Limb (tissue), 2 donors: Measurements from ENCODE around the gene RBKS.
"Not testable (repeated sequence)": the region's sequence is repeated elsewhere in the genome, so short reads cannot be mapped to it uniquely, and the experiment has no call there.

Source experiments
- DNase-seq, 2 donors: peaks; one replicate each; pipeline ENCODE4 v3.0.0-alpha.2; 2016; ENCODE audit errors: extremely low spot score in 2 of 2

Gene RBKS

DNA sequence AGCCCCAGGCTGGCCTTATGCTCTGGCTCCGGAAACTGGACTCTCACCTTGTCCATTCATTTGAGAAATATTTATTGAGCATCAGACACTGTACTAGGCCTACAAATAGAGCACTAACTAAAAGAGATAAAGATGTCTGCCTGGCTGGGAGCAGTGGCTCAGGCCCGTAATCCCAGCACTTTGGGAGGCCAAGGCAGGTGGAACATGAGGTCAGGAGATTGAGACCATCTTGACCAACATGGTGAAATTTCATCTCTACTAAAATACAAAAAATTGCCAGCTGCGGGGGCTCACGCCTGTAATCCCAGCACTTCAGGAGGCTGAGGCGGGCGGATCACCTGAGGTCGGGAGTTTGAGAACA, 126.3 kb downstream of the RBKS start:
- no peak for DNase-seq

DNA sequence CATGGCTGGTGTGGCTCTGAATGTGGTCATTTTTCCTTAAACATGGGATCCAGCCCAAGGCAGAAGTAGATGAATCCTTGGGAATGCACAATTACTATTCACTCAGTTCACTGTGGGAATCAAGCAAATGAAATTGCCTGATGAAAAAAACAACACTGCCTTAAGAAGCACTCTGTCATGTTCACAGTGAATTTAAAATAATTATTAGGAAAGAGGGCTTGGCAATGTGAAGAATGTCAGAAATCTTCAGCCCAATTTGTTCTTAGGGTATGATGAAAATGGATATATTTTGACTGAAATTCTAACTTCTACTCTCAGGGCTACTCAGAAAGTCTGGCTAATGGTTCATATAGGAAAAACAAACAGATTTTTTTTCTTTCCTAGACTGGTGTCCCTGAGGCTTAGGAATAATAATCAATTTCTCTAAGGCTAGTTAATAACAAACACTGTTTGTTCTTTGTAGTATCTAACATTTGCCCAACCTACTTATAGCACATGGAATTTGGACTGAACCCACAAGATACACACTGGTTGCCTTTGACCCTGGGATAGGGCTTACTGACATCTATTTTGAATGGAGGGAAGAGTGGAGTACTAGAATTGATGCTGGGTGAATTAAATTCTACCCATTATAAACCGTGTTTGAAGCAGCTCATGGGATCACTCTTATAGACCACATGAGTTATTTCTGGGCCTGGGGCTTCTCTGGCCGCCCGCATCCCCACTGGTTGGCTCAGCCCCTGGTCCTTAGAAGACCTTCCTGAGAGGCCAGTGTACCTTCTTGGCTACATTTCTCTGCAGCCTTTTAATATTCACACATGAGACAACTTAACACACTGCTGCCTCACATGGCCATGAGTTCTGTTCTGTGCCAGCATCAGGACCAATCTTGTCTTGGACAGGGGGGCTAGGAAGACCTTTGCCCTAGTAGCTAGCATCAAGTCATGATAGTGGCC, 127.0 kb downstream of the RBKS start:
- no peak for DNase-seq

- no peak for DNase-seq
These were observed 133.4 kb downstream of the RBKS start for GRCh38 chr2:27756544-27757498.

DNA sequence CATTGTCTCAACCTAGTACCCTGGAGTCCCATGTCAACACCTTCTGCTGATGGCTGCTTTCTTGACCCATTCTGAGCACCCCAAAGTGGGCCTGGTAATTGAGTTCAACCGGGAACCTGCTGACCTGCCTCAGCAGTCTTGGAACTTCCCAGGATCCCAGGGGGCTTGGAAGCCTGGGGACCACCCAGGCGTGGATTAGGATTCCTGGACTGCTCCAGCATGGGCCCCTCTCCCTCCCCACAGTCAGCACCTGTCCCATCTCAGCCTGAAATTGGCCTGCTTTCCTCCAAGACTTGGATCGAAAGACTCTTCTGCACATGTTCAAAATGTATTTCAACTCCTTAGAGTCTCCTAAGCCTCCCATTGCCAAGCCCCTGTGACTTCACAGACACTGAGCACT, 134.1 kb downstream of the RBKS start:
- DNase-seq = no peak

GRCh38 chr2:27754831-27755230, 135.4 kb downstream of the RBKS start:
- no peak for DNase-seq

DNA sequence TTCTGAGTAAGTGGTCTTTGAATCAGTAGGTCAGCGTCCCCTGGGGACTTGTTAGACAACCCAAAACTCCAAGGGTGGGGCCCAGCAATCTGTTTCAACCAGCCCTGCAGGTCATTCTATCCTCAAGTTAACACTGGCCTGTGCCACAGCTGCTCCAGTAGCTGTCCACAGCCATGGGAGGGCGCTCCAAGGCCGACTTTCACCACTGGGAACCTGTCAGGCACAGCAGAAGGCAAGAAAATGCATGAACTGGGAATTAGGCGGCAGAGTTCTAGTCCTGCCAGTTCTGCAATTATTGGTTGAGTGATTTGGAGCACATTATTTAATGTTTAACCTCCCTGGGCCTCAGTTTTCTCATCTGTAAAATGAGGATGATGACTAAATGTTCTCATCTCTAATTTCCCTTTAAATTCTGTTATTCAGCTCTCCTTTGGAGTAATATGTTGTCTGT, 136.0 kb downstream of the RBKS start:
- DNase-seq = peak in 1 of 2 donors; percentile 73

GRCh38 chr2:27752551-27753237, 137.5 kb downstream of the RBKS start:
- no peak for DNase-seq

- no peak for DNase-seq
These were observed 138.8 kb downstream of the RBKS start for GRCh38 chr2:27751377-27751776.

- DNase-seq = not testable (repeated sequence)
These were observed 141.2 kb downstream of the RBKS start for GRCh38 chr2:27748803-27749554.

DNA sequence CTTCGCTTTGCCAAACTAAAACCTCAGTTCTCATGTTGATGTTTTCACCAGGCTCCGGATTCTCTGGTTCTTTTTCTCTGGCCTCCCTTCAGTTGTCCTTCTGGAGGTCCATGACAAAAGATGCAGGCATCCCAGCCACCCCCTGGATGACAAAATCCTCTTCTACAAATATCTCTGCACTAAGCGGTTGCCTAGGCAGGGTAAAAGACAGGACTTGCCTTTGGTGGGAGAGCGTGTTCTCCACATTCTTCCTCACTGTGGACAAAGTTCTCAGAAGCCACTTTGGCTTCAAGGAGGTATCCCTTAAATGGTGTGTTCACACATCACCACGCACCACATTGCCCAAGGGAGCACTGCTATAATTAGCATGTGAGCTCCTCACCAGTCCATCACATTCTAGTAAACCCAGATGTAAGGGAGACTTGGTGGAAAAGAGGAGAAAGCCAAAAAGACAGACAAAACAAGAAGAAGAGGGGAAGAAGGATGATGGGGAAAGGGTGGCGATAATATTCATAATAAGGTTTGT, 142.3 kb downstream of the RBKS start:
- DNase-seq = no peak

DNA sequence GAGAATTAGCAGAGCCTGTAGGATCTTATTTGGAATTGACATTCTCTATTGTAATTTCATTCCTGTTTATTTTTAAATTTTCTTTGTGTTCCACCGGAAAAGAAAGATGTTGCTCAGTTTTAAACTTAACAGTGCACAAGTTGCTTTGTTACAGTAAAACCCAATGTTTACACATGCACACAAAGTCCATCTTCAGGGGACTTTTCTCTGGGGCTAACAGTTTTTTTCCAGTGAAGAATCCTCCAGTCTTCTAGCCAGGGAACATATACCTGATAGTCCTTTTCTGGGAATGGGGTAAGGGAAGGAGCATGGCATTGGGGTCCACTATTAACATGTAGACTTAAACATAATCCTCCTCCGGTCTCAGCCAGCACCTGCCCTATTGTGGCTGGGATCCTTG, 143.9 kb downstream of the RBKS start:
- no peak for DNase-seq

GRCh38 chr2:27745494-27745893, 144.7 kb downstream of the RBKS start:
- not testable (repeated sequence) for DNase-seq

GRCh38 chr2:27742571-27742970, 147.6 kb downstream of the RBKS start:
- DNase-seq = no peak

DNA sequence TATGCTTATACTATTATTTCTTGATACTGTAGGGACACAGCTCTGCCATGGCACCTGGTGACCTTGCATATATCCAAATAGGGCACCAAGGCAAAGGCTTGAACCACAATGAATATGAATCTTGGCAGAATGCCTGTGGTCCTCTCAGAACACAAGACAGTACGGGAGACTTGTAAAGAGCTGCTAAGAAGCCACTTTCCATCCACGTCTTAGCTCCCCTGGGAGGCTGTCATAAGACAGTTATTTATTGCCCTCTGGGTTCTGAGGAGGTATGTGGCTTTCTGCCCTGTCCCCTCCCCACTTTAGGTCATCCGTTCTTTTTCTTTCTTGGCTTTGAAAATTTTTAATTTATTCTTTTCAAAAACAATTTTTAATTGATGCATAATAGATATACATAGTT, 148.5 kb downstream of the RBKS start:
- DNase-seq = no peak

GRCh38 chr2:27739058-27739373, 151.2 kb downstream of the RBKS start:
- no peak for DNase-seq

GRCh38 chr2:27738349-27739057, 151.7 kb downstream of the RBKS start:
- DNase-seq = no peak

GRCh38 chr2:27737676-27738348, 152.4 kb downstream of the RBKS start:
- no peak for DNase-seq

DNA sequence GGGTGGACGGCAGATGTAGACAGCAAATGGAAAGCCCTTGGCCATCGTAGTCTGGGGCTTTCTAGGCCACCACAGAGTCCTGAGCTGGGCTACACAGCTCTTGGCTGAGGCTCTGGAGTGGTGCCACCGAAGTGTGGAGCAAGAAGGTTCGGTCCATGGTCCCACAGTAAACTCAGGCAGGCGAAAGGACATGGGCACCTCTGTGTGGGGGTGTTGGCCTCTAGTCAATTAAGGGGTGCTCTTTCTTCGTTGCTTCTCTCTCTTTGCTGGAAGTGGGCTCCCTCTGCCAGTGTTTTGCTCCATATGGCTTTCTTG, 153.3 kb downstream of the RBKS start:
- no peak for DNase-seq

GRCh38 chr2:27736031-27736889, 153.9 kb downstream of the RBKS start:
- DNase-seq = no peak
